CD4-positive, alpha-beta T cell treated with Interleukin-10 for 1 hour (primary cell): ENCODE results near the gene CCDC88C.

Source experiments
- DNase-seq: peaks from one replicate; pipeline ENCODE4 v3.0.0-alpha.2; 2020

The CCDC88C gene

GRCh38 chr14:91363776-91364523 lies 53.7 kb downstream of the CCDC88C start:
- DNase-seq: no peak

DNA sequence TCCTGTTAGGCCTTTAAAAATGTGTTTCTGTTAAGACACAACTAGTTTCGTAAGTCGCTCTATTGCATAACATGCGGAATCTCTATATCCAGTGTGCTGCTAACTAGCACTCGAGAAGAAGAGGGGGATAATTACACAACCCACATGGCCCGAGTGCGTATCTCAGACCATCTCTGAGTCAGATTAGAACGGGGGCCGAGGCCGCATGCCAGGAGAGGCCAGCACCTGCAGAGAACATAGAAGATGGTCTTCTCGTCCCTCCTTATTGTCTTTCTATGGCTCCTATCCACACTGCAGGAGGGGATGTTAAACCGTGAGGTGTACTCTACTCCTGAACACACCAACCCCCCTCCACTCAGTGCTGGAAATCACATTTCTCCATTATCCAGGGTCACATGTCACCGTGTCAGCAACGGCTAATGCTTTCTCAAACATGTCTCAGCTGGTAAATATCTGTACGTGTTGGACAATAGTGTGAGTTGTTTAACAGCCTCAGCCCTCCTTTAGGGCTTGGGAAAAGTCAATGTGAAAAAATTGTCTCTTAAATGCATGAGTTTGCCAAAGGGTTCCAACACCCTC lies 56.3 kb downstream of the CCDC88C start:
- DNase-seq: no peak

GRCh38 chr14:91360490-91361232 lies 57.0 kb downstream of the CCDC88C start:
- no peak for DNase-seq

- DNase-seq: no peak
Observed at GRCh38 chr14:91358654-91359220, 58.9 kb downstream of the CCDC88C start.

DNA sequence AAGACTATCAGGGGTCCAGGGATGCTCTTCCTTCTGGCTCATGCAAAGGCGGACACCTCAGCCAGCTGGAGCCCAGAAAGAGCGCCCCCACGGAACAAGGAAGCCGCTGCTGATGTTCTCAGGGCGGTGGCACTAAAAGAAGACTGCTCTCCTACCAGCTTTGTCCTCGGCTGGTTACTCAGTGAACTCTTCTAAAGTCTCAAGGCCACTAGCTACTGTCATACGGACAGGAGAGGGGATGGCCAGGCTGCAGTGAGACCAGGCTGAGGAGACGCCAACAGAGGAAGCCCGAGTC lies 59.6 kb downstream of the CCDC88C start:
- no peak for DNase-seq

- no peak for DNase-seq
Observed at GRCh38 chr14:91357272-91358024, 60.2 kb downstream of the CCDC88C start.

DNA sequence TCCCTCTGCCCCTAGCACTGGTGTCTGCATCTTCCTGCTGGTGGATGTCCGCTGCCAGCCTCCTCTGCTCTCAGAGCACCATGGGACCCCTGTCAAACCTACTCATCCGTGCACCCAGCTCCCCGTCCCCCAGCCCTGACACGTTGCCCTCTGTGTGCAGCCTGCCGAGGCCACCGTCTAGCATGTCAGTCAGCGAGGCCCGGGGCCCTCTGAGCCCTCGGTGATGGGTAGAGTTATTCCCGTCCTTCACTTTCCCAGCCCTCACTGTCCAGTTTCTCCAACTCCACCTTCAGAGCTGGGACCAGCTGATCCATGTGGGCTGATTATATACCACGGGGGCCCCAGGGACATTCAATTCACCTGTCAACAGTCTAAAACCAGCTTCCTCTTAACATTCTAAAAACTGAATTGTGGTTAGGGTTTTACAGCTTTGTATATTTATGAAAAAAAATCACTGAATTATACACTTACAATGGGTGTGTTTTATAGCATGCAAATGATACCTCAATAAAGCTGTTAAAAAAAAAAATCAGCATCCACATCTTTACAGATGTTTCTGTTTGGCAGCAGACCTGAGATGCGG lies 61.3 kb downstream of the CCDC88C start:
- no peak for DNase-seq

- no peak for DNase-seq
Observed at GRCh38 chr14:91354979-91355685, 62.5 kb downstream of the CCDC88C start.

GRCh38 chr14:91354221-91354916 lies 63.3 kb downstream of the CCDC88C start:
- no peak for DNase-seq

DNA sequence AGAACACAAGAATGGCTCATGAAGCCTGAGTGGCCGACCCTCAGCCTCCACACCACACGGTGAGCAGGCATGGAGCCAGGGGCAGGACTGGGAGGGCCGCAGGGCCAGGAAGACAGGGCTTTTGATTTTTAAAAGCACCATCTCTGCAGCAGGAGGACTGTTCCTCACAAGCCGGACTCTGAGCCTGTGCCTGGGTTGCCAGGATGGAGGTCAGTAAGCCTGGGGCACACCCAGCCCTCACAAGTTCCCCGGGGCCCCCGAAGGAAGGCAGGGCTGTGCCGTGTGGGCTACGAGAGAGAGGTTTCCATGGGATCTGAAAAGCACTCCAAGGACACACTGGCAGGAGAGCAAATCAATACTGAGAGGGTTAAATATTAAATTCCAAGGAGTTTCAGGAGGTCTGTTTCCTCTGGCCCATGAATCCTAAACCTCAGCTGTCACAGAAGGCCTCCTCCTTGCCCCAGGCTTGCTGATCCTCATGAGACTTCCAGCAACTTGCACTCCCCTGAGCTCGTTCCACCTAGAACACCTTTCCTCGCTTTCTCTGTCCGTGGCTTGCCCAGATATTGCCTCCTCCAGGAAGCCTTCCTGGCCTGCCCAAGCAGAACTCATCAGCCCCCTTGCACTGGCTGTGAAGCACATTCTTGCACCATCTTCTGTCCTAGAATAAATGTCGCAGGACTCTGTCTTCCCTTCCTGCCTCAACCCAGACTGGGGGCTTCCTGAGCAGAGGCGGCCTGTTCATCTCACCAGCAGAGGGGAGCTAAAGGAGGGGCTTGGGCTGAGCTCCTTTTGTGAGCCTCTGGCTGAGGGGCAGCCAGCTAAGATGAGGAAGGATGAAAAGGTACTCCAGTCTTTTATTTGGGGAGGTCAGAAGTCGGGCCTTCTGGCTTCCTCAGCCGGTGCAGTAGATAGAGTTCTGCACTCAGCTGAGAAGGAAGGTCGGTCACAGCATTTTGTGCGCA lies 64.6 kb downstream of the CCDC88C start:
- DNase-seq: no peak

DNA sequence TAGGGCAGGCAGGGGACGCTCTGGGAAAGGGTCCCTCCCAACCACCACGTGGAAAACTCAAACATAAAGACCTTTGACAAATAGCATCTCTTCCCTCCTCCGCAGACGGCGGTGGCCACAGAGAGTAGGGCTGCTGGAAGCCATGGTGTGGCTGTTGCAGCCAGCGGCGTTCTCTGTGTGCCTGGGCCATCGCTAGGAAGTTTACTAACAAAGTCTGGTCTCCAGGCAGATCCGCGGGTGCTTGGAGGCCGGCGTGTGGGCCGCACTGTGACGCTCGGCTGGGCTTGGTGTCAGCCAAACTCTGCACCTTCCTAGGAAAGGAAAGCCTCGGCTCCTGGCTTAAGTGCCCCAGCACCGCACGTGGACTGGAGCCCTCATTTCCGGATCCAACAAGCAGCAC lies 65.6 kb downstream of the CCDC88C start:
- no peak for DNase-seq

DNA sequence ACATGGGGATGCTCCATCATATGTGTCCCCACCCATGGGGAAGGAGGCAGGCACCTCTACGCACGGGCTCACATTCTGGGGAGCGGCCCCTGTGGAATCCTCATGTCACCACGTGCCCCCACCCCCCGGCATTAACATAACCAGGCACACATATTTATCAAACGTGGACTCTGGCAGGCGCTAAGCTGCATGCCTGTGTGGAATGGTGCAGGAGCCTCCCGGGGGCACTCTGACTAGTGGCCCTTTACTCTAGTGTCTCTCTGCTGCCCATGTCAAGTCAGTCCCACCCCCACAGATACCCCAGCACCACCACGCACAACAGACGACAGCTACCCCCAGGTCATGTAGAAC lies 66.1 kb downstream of the CCDC88C start:
- DNase-seq: no peak

GRCh38 chr14:91350813-91351511 lies 66.7 kb downstream of the CCDC88C start:
- DNase-seq: peak; percentile 76

DNA sequence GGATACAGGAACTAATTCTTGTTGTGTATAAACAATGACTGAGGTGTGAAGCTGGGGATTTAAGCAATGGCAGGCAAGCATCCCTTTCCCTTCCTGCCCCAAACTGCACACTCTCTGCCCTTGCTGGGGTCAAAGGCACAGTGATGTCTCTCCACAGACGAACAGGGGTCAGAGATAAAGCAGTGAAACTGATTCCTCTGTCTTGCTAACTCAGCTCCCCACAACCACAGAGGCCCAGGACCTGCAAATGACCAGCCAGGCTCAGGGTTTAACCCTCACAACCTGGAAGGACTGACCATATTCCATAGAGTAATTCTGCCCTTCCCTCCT lies 67.2 kb downstream of the CCDC88C start:
- DNase-seq: no peak

GRCh38 chr14:91349481-91350074 lies 68.0 kb downstream of the CCDC88C start:
- DNase-seq: peak; percentile 83

DNA sequence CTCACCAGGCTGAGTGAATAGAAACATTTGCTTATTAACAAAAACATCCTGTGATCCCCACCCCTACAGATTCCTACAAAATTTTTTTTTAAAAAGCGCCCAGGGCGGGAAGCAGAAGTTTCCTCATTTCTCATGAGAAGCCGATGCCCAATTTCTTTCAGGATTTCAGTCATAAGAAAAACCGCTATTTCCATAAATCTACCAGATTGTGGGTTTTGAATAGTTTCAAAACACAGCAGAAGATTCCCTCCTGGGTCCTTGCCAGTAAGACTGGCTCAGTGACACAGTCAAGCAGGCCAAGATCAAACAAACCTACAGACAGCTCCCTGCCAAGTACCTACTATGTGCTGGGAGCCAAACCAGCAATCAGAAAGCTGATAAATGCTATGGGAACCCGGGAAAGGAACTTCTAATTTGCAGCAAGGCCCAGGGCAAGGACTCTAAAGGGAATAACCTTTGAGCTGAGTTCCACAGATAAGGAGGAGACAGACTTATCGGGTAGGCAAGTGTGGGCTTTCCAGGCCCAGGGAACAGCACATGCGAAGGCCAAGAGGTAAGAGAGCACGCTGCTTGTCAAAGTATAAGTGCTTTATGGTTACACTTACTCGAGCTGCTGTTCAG lies 68.7 kb downstream of the CCDC88C start:
- DNase-seq: no peak

DNA sequence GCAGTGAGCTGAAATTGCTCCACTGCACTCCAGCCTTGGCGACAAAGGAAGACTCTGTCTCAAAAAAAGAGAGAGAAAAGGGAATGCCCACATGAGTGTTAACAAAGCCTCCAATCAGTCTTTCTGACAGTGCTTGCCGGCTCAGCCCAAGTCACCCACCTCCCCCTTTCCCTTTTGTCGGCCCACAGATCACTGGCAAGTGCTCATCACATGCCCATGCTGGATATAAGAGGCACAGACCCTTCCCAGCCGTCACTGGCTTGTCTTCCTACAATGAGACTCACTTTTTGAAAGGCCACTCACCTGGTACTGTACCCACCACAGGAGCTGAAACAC lies 70.8 kb downstream of the CCDC88C start:
- no peak for DNase-seq

DNA sequence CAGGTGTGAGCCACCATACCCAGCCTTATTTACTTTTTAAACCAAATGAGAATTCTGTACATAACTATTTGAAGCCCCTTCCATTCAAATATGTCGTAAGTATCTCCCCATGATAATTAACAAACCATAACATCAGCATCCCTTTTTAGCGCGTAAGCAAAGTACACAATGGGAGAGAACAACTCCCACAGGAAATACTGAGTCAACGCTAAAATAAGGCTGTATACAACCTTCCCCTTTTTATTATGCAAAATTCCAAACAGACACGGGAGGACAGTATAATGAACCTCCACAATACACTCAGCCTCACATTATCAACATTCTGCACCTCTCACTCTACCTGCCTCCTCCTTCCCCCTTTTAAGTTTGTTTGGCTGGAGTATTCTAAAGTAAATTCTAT lies 73.5 kb downstream of the CCDC88C start:
- no peak for DNase-seq

- no peak for DNase-seq
Observed at GRCh38 chr14:91343051-91343450, 74.6 kb downstream of the CCDC88C start.
